ENCODE data around the gene CAMSAP1.

- TF ChIP-seq ZNF274 (IDR thresholded peaks at IDR 0.05; ENCODE audit: low read depth, low read length) (no peak), YY1 (IDR thresholded peaks at IDR 0.05; ENCODE audit: insufficient read depth, insufficient read length) (no peak), SUZ12 (IDR thresholded peaks at IDR 0.05; ENCODE audit: extremely low read depth, insufficient read depth, insufficient read length) (no peak)
Measured at GRCh38 chr9:135882011-135882410, 25.3 kb downstream of the CAMSAP1 start.
